ENCODE results near the gene AIRE. TPM values are rescaled to one million over a fixed set of nuclear protein-coding genes. Genes with fewer than 3 reads are reported as not detected.

AIRE gene
- total RNA-seq, 1 experiment from 2014 or later, result not detected

DNA sequence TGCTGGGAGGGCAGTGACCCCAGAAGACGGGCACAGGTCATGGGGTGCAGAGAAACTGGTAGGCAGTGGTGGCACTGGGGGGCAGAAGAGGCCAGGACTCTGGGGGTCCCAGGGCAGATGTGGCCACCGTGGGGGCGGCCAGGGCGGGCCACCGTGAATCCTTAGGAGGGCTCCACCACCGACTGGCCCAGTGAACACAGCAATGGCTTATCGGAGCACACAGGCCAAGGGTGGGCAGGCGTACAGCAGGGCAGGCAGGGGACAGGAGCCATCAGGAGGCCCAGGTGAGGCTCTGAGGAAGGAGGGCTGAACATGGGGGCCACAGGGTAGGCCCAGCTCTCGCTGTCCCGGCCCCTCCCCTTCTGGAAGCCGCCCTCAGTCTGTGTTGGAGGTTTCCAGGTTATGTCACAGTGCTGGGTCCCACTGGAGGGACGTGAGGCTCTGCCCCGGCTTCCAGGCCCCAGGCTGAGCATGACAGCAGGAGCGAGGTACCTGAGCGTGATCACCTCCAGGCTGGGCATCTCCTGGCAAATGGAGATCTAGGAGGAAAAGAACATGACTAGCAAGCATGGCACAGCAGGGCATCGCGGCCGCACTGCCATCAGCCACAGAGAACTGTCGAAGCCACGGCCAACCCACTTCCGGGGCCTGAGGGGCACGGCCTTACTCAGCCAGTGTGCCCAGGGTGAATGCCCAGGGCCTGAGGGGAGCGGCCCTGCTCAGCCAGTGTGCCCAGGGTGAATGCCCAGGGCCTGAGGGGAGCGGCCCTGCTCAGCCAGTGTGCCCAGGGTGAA is 49.8 kb downstream of the AIRE start:
- H3K36me3 ChIP-seq (ENCODE audit: insufficient read depth, low read length, poor library complexity, severe bottlenecking), result no peaks in the 10 kb centered on the region
- peaks cover 6% of the 10 kb centered on the region for H3K4me1 ChIP-seq (ENCODE audit: insufficient read depth, low read length, poor library complexity, severe bottlenecking)
- TF ChIP-seq EZH2 (IDR thresholded peaks at IDR 0.05; ENCODE audit: borderline replicate concordance, low read depth, low read length, poor library complexity, severe bottlenecking), result no peak
- TF ChIP-seq, protein P1, sequence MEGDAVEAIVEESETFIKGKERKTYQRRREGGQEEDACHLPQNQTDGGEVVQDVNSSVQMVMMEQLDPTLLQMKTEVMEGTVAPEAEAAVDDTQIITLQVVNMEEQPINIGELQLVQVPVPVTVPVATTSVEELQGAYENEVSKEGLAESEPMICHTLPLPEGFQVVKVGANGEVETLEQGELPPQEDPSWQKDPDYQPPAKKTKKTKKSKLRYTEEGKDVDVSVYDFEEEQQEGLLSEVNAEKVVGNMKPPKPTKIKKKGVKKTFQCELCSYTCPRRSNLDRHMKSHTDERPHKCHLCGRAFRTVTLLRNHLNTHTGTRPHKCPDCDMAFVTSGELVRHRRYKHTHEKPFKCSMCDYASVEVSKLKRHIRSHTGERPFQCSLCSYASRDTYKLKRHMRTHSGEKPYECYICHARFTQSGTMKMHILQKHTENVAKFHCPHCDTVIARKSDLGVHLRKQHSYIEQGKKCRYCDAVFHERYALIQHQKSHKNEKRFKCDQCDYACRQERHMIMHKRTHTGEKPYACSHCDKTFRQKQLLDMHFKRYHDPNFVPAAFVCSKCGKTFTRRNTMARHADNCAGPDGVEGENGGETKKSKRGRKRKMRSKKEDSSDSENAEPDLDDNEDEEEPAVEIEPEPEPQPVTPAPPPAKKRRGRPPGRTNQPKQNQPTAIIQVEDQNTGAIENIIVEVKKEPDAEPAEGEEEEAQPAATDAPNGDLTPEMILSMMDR (conservative IDR thresholded peaks at IDR 0.05; ENCODE audit: low read depth, low read length), result no peak
- no peak overlapping the region for H3K27ac ChIP-seq (ENCODE audit: low read depth, low read length, poor library complexity, severe bottlenecking)
- BruUV-seq (replicated peaks), result no TSS peak
- H3K9me3 ChIP-seq (ENCODE audit: low read depth, low read length, poor library complexity, severe bottlenecking), result no peaks in the 10 kb centered on the region
- intact Hi-C loops (cut with micrococcal nuclease; ENCODE audit: unreplicated experiment), result no loop called here
- ChIA-PET POLR2A (ENCODE audit: low non-redundant PET) (no interaction called here), CTCF (no interaction called here)
- no peaks in the 10 kb centered on the region for H3K27me3 ChIP-seq (replicated peaks; ENCODE audit: insufficient read depth, low read depth, low read length, poor library complexity)
- H3K4me3 ChIP-seq (ENCODE audit: low read depth, low read length, poor library complexity, severe bottlenecking), result no peak overlapping the region
- DNase-seq (ENCODE audit: low spot score), result no peak

- Histone ChIP-seq H3K27me3 (replicated peaks; ENCODE audit: insufficient read depth, low read depth, low read length, poor library complexity) (no peaks in the 10 kb centered on the region), H3K4me3 (ENCODE audit: low read depth, low read length, poor library complexity, severe bottlenecking) (no peak overlapping the region), H3K4me1 (ENCODE audit: insufficient read depth, low read length, poor library complexity, severe bottlenecking) (peaks cover 6% of the 10 kb centered on the region), H3K9me3 (ENCODE audit: low read depth, low read length, poor library complexity, severe bottlenecking) (no peaks in the 10 kb centered on the region), H3K36me3 (ENCODE audit: insufficient read depth, low read length, poor library complexity, severe bottlenecking) (no peaks in the 10 kb centered on the region), H3K27ac (ENCODE audit: low read depth, low read length, poor library complexity, severe bottlenecking) (peak overlapping the region; percentile 39)
- ChIA-PET CTCF (no interaction called here), POLR2A (ENCODE audit: low non-redundant PET) (no interaction called here)
- TF ChIP-seq, protein P1 (conservative IDR thresholded peaks at IDR 0.05; ENCODE audit: low read depth, low read length), result no peak
- TF ChIP-seq EZH2 (IDR thresholded peaks at IDR 0.05; ENCODE audit: borderline replicate concordance, low read depth, low read length, poor library complexity, severe bottlenecking), result no peak
- intact Hi-C loops (cut with micrococcal nuclease; ENCODE audit: unreplicated experiment), result no loop called here
- no TSS peak for BruUV-seq (replicated peaks)
- DNase-seq (ENCODE audit: low spot score), result no peak
These were observed 51.8 kb downstream of the AIRE start for GRCh38 chr21:44337449-44337848.

- no TSS peak for BruUV-seq (replicated peaks)
- no peak for TF ChIP-seq EZH2 (IDR thresholded peaks at IDR 0.05; ENCODE audit: borderline replicate concordance, low read depth, low read length, poor library complexity, severe bottlenecking)
- TF ChIP-seq, protein P1 (conservative IDR thresholded peaks at IDR 0.05; ENCODE audit: low read depth, low read length), result peak; percentile 33; the same call in 1 of the 2 replicates
- ChIA-PET CTCF (interaction anchor here (0.8 kb wide), 1 partner anchor 40 kb away, joined by 3 read pairs; no protein-coding TSS in a partner anchor), POLR2A (ENCODE audit: low non-redundant PET) (interaction anchor here (0.6 to 1.1 kb wide), 2 partner anchors 587 to 1996 kb away, joined by 9 to 10 read pairs; no protein-coding TSS in a partner anchor)
- Histone ChIP-seq H3K36me3 (ENCODE audit: insufficient read depth, low read length, poor library complexity, severe bottlenecking) (no peaks in the 10 kb centered on the region), H3K4me1 (ENCODE audit: insufficient read depth, low read length, poor library complexity, severe bottlenecking) (peaks cover 6% of the 10 kb centered on the region), H3K4me3 (ENCODE audit: low read depth, low read length, poor library complexity, severe bottlenecking) (peak overlapping the region; percentile 35), H3K27ac (ENCODE audit: low read depth, low read length, poor library complexity, severe bottlenecking) (peak overlapping the region; percentile 39), H3K27me3 (replicated peaks; ENCODE audit: insufficient read depth, low read depth, low read length, poor library complexity) (no peaks in the 10 kb centered on the region), H3K9me3 (ENCODE audit: low read depth, low read length, poor library complexity, severe bottlenecking) (no peaks in the 10 kb centered on the region)
- peak; percentile 33 for DNase-seq (ENCODE audit: low spot score)
- intact Hi-C loops (cut with micrococcal nuclease; ENCODE audit: unreplicated experiment), result no loop called here
These were observed 52.5 kb downstream of the AIRE start for GRCh38 chr21:44337941-44338895.

Data from A673 (cell line).